Measurements from ENCODE around the gene OR56B1. TPM values are rescaled to one million over a fixed set of nuclear protein-coding genes. Genes with fewer than 3 reads are reported as not detected.
A peak's percentile ranks its signal among the peaks of the same experiment; 100 is the strongest.
"Not testable (repeated sequence)": the region's sequence is repeated elsewhere in the genome, so short reads cannot be mapped to it uniquely, and the experiment has no call there.

OR56B1 gene
- total RNA-seq, 4 donors from 2014 or later, result not detected

GRCh38 chr11:5703741-5704536 is 32.3 kb upstream of the OR56B1 start:
- no peaks in the 10 kb centered on the region for H3K27me3 ChIP-seq
- H3K9me3 ChIP-seq, result no peaks in the 10 kb centered on the region
- 88% methylated on average over 2 of the region's 2 CpGs for WGBS
- intact Hi-C loops (cut with DNase I), result no loop called here
- H3K4me1 ChIP-seq, result no peaks in the 10 kb centered on the region
- TF ChIP-seq POLR2AphosphoS5 (IDR thresholded peaks at IDR 0.05) (no peak), EP300 (IDR thresholded peaks at IDR 0.05) (no peak), POLR2A (IDR thresholded peaks at IDR 0.05; ENCODE audit: low read depth) (no peak), CTCF (IDR thresholded peaks at IDR 0.05) (no peak)
- H3K36me3 ChIP-seq, result peaks cover 0 to 71% (median 24%) of the 10 kb centered on the region in 4 donors
- DNase-seq (ENCODE audit: extremely low spot score), result no peak
- no peak overlapping the region for H3K4me3 ChIP-seq
- H3K27ac ChIP-seq (replicated peaks in 1 of 4), result no peak overlapping the region

GRCh38 chr11:5705688-5706087 is 30.6 kb upstream of the OR56B1 start:
- H3K27me3 ChIP-seq, result no peaks in the 10 kb centered on the region
- H3K36me3 ChIP-seq, result peaks cover 0 to 79% (median 32%) of the 10 kb centered on the region in 4 donors
- 94% methylated on average over 4 of the region's 4 CpGs for WGBS
- H3K9me3 ChIP-seq, result no peaks in the 10 kb centered on the region
- DNase-seq (ENCODE audit: extremely low spot score), result no peak
- H3K4me3 ChIP-seq, result no peak overlapping the region
- no peak overlapping the region for H3K27ac ChIP-seq (replicated peaks in 1 of 4)
- H3K4me1 ChIP-seq, result no peaks in the 10 kb centered on the region
- TF ChIP-seq POLR2AphosphoS5 (IDR thresholded peaks at IDR 0.05) (no peak), CTCF (IDR thresholded peaks at IDR 0.05) (no peak), POLR2A (IDR thresholded peaks at IDR 0.05; ENCODE audit: low read depth) (no peak), EP300 (IDR thresholded peaks at IDR 0.05) (no peak)
- intact Hi-C loops (cut with DNase I), result no loop called here

GRCh38 chr11:5712507-5712906 is 23.7 kb upstream of the OR56B1 start:
- WGBS, result 46% methylated on average over 1 of the region's 1 CpG
- intact Hi-C loops (cut with DNase I), result no loop called here
- H3K4me1 ChIP-seq, result no peaks in the 10 kb centered on the region
- no peak for DNase-seq (ENCODE audit: extremely low spot score)
- TF ChIP-seq POLR2A (IDR thresholded peaks at IDR 0.05; ENCODE audit: low read depth) (no peak), POLR2AphosphoS5 (IDR thresholded peaks at IDR 0.05) (no peak), CTCF (IDR thresholded peaks at IDR 0.05) (peak; percentile 20 to 45 (median 30))
- no peak overlapping the region for H3K27ac ChIP-seq (replicated peaks in 1 of 4)
- H3K9me3 ChIP-seq, result no peaks in the 10 kb centered on the region
- H3K36me3 ChIP-seq, result peaks cover 0 to 29% (median 22%) of the 10 kb centered on the region in 4 donors
- no peak overlapping the region for H3K4me3 ChIP-seq
- H3K27me3 ChIP-seq, result no peaks in the 10 kb centered on the region

- no peaks in the 10 kb centered on the region for H3K27me3 ChIP-seq
- H3K36me3 ChIP-seq, result peaks cover 0 to 17% (median 11%) of the 10 kb centered on the region in 4 donors
- H3K4me1 ChIP-seq, result no peaks in the 10 kb centered on the region
- no peak for DNase-seq (ENCODE audit: extremely low spot score)
- H3K9me3 ChIP-seq, result no peaks in the 10 kb centered on the region
- H3K27ac ChIP-seq (replicated peaks in 1 of 4), result no peak overlapping the region
- no peak overlapping the region for H3K4me3 ChIP-seq
- TF ChIP-seq CTCF (IDR thresholded peaks at IDR 0.05) (no peak), EP300 (IDR thresholded peaks at IDR 0.05) (no peak), POLR2A (IDR thresholded peaks at IDR 0.05; ENCODE audit: low read depth) (no peak), POLR2AphosphoS5 (IDR thresholded peaks at IDR 0.05) (no peak)
- WGBS, result 67% methylated on average over 5 of the region's 5 CpGs
- intact Hi-C loops (cut with DNase I), result no loop called here
Measured at GRCh38 chr11:5713695-5714094, 22.6 kb upstream of the OR56B1 start.

GRCh38 chr11:5716518-5716917 is 19.7 kb upstream of the OR56B1 start:
- DNase-seq (ENCODE audit: extremely low spot score); intact Hi-C loops (cut with DNase I); H3K4me3 ChIP-seq; H3K27me3 ChIP-seq; H3K4me1 ChIP-seq; H3K9me3 ChIP-seq; H3K27ac ChIP-seq (replicated peaks in 1 of 4); H3K36me3 ChIP-seq: not testable (repeated sequence)
- 50% methylated on average over 1 of the region's 1 CpG for WGBS
